ENCODE results near the gene UXS1.

DNA sequence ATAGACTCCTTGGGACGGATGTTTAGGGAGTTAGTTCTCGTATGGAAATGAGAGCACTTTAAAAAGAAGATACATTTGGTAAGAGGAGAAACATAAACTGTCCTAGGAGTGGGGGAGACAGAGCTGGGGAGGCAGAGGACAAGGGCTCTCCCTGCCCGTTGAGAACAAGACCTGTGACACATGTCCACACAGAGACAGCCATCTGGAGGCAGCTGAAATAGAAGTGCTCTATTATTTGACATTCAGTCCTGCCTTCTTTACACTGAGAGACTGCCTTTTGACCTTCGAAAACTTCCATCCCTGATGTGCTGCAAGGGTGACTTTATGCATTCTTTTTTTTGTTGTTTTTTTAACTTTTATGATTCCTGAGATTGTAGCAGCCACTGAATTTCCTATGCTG lies 150.1 kb downstream of the UXS1 start:
- TF ChIP-seq TOX (CRISPR knock-in tag; IDR thresholded peaks at IDR 0.05; ENCODE audit: borderline replicate concordance) (no peak), SNAI2 (CRISPR knock-in tag; IDR thresholded peaks at IDR 0.05) (no peak)

Data from SK-N-SH treated with all-trans-retinoic acid at 6 μM for 48 hours (cell line).